ENCODE results near the gene RPL10.
A peak's percentile ranks its signal among the peaks of the same experiment; 100 is the strongest.

The RPL10 gene

DNA sequence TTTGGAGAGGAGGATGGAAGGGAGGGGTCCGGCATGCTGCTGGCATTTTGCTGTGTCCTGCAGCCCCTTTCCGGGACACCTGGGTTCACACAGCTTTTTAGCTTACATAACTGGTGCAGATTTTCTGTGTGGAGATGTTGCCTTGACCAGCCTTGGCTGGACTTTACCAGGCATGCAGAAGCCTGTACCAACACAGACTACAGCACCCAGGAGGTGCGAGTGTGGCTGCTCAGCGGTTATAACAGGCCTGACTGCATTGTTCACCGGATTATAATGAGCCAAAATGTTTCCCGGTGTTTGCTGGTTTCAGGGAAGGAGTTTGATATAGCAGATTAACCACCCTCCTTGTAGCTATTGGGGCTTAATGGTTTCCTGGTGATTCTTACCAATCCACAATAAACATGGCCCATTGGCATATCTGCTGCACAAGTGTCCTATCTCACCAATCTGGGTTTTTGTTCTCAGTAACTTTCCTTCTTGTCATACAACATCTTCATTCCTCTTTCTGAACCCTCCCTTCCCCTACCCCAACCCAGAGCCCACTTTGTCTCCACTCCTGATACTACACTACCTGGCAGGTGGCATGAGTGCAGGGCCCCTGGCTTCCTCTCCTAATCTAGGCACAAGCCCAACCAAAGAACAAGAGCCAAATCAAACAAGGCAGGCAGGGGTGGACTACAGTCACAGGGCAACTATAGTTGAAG lies 3.9 kb downstream of the RPL10 start:
- DNase-seq = no peak

DNA sequence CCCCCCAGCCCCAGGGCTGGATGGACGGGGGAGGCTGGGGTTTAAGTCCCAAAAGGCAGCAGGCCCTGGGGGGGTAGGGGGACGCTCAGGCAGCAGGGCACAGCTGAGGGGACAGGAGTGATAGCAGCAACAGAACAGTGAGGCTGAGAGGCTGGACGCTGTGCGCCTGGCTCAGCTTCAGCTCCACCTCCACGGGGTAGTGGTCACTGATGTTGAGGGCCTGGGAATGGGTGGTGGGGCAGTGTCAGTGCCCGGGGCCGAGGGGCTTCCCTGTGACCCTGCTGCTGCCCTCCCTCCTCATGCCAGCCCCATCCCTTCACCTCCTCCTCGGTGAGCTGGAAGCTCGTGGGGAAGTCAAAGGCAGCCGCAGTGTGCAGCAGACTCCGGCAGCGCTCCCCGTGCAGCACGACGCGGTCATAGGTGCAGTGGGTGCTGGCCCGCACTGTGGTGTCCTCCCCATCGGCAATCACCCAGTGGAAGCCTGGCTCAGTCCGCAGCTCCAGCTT lies 4.5 kb downstream of the RPL10 start:
- DNase-seq = no peak

DNA sequence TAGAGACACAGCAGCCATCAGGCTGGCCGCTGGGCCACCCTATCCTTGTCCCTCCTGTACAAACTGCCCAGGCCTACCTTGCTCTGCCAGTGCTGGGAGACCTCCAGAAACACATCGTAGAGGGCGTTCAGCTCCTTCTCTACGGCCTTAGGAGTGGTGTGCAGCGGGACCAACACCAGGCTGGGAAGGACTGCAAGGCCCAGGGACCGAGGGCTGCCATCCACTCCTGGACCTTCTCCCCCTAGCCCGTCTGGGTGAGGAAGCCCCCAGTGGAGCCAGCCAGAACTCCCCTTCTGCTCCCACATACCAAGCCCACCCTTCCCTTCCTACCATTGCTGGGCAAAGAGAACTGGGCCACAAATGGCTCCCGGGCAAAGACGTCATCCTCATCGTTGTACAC lies 5.0 kb downstream of the RPL10 start:
- DNase-seq = no peak

DNA sequence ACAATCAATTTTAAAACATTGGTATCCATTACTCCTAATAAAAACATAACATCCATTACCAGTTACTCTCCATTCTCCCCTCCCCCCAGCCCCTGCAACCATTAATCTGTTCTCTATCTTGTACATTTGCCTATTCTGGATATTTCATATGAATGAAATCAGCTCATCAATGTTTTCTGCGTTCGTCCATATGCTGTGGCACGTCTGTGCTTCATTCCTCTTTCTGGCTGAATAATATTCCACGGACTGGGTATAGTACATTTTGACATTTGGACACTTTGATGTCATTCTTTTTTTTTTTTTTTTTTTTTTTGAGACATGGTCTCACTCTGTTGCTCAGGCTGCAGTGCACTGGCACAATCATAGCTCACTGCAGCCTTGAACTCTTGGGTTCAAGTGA lies 5.7 kb downstream of the RPL10 start:
- DNase-seq = no peak

DNA sequence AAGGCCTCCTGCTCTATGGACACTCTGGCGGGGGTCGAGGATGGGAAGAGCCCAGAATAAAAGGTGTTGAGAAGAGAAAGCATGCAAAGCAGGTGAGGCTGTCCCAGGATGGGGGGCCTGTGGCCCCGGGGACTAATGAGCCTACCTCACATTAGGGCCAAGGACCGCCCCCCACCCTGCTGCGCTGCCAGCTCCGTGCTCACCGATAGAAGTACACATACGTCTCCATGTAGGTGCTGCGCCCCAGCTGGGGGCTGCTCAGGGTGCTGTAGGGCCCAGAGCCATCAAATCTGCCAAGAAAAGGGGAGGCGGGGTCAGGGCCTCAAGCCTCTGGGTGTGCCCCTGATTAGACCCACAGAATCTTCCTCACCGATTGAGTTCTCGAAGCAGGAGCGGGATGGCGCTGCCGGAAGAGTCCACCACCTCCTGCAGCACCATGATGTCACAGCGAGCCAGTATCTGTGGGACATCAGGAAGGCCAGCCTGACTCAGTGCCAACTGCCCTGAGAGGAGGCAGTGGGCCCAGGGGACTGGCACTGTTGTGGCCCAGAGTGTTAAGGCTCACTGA lies 6.5 kb downstream of the RPL10 start:
- DNase-seq = no peak

DNA sequence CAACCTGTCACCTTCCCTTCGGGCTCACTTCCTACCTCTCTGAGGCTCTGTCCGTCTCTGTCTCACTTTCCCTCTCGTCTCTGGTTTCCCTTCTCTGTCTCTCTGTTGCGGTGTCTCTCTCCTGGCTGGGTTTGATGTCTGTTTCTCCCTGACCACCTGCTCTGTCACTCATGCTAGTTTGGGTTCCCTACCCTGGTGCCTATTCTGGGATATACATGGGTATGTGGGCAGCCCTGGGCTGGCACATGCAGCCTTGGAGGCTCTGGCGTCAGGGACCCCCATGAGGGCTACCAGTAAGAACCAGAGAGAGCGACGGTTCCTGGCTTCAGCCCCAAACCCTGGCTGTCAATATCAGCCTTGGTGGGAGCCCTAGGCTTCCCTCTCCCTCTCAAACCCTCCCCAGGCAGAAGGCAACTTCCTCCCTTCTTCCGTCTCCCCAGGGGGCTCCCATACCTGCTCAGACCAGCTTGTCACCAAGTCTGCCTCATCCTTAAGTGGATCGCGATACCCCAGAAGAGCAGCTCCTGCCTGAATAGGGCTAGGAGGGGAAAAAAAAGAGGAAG lies 10.6 kb downstream of the RPL10 start:
- no peak for DNase-seq

DNA sequence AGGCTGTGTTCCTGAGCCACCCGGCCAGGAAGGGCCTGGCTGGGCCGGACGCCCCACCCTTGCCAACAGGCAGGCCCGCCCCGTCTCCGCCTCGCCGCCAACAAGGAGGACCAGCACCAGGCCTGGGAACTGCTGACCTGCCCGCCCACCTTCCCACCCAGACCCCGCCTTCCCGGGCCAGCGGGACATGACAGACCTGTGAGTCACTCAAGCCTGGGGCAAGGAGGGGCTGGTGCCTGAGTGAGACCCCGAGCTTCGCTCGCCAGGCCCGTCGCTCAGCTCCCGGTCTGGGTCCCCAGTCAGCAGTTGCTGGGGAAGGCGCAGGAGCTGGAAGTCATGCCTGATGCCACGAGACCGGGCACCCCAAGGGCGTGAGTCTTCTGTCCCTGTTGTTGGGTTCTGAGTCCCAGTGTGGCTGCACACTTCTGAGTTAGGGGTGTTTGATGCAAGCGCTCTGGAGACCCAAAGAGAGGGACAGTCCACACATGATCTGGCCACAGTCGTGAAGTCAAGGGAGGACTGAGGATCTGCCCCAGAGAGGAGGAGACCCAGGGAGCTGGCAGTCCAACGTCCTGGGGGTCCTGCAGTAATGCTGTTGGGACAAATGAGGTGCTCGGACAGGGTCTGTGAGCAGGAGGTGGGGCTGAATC lies 11.2 kb downstream of the RPL10 start, which contains the start of gene DNASE1L1:
Gene DNASE1L1, minus strand, starts transcription at position 33 of the 650 bp plus-strand sequence. CDS start 3,686 bp downstream, outside the sequence.
- no peak for DNase-seq

DNA sequence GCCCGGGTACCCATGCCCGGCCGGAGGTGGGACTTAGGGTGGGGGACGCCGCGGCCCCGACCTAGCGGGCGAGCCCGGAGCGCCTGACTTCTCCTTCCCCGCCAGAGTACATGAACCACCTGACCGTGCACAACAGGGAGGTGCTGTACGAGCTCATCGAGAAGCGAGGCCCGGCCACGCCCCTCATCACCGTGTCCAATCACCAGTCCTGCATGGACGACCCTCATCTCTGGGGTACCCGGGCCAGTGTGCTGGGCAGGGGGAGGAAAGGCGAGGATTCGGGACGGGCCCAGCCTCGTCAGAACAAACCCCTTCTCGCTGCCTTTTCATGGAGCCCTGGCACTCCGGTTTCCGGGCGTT lies 13.8 kb downstream of the RPL10 start:
- DNase-seq = peak; percentile 49

DNA sequence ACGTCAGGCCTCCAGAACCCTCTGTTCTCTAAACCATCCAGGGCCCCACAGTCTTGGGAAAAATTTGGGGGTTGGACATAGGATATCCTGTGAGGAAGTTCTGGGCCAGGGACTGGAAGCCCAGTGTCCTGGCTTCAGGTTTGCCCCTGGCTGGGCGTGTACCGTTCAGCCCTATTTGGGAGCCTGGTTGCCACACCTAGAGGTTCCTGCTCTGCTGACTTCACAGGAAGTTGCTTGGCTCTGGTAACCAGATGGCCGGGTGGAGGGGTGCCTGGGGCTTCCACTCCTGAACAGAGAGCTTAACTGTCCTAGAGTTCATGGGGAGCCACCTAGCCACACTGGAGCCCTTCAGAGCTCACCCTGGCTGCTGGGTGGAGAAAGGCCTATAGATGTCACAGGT lies 14.3 kb downstream of the RPL10 start:
- DNase-seq = no peak

DNA sequence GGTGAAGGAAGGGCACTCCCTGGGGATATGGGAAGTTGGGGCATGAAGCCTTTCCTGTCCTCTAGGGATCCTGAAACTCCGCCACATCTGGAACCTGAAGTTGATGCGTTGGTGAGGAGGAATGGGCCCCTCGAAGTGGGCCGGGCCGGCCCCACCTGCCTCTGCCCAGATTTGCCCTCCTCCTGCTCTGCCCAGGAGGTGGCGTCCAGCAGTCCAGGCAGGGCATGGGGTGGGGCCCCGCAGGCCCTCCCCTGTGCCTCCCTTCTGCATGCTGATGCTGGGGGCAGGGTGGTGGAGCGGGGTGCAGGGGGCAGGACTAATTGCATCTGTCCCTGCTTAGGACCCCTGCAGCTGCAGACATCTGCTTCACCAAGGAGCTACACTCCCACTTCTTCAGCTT lies 15.0 kb downstream of the RPL10 start:
- DNase-seq = no peak

DNA sequence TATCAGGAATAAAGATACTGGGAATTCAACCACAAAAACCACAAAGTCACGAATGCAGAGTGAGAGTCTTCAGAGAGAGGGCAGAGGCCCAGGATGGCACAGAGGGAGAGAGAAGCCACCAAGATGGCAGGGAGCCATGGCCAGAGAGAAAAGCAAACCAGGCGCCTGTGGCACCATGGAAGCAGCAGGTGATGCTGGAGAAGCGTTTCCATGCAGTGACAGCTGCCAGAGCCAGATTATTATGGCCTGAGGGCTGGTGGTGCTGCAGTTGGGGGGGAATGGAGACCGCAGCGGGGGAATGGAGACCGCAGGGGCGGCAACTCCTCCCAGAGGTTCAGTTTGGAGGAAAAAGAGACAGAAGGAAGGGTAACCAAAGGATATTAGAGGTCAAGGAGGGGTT lies 19.0 kb downstream of the RPL10 start:
- DNase-seq = no peak

DNA sequence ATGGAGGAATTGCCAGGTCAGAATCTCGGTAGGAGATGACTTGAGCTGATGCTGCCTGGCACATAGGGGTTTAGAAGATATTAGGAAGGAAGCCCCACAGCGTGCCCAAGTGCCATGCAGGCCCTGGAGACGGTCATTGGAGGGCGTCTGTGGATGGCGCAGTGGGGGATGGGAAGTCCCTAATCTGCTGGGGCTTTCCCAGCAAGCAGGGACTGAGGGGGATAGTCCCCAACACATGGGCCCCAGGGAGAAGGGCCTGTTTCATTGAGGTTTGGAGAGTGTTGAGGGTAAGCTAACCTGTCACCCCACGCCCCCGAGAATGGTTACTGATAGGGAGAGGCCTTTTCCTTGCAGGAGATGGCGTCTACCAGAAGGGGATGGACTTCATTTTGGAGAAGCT lies 21.0 kb downstream of the RPL10 start:
- no peak for DNase-seq

DNA sequence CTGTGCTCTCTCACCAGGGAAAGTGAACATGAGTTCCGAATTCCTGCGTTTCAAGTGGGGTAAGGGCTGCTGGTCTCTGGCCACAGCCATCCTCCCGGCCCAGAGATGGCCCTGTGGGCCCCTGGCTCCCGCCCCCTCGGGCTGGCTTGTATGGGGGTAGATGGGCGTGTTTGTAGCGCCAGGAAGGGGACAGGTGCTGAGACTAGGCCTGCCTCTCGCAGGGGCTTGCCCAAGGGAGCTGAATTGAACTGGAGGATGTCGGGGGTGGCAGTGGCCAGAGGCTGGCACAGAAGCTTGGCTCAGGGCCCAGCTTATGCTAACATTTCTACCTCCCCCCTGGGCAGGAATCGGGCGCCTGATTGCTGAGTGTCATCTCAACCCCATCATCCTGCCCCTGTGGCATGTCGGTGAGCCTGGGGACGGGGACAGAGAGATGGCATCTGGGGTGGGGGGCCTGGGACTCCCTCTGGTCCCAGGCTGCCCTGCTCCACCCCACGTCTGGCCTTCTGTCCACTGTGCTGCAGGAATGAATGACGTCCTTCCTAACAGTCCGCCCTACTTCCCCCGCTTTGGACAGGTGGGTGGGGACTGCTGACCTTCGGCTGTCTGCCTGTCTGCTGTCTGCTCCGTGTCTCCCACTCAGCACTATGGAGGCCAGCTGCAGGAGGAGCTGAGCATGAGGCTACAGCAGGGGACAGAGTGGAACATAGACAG lies 21.7 kb downstream of the RPL10 start:
- DNase-seq = no peak

DNA sequence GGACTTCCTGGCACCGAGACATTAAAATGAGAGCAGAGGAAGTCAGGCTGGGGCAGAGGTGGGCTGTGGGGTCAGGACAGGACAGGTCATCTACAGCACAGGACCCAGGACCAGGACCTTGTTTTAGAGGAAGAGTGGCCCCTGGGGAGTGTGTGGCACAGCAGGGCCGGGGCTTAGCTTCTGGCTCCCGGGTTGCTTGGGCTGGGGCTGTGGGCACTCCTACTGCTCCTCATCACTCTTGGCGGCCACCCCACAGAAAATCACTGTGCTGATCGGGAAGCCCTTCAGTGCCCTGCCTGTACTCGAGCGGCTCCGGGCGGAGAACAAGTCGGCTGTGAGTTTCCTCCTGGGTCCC lies 22.2 kb downstream of the RPL10 start:
- DNase-seq = no peak

DNA sequence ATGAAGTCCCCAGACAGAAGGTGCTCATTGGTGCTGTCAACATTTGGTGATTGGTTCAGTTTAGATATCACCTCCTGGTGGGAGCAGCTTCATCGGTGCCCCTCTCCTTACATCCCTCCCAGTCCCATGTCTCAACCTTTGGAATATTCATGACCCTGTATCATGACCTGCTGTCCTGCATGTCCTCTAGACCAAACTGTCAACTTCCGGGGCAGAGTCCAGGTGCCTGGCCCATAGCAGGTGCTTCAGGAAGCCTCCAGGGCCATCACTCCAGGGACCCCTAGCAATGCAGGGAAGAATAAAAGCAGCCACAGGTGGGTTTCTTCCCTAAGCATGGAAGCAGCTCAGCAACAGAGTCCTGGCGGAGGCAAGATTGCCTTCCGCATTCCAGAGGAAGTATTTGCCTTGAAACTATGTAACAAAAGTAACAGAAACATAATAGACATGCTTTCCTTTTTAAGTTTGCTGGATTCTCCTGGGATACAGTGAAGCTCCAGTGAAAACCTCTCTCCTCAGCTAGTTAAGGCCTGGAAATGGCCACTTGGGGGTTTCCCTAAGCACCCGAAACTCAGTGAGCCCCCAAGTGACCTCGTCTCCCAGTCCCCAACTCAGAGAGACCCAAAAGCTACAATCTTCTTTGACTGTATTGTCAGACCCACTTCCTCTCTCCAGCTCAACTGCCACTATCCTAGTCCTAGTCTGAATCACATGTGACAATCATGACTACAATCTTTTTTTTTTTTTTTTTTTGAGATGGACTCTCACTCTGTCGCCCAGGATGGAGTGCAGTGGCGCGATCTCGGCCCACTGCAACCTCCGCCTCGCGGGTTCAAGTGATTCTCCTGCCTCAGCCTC lies 29.0 kb downstream of the RPL10 start:
- no peak for DNase-seq

DNA sequence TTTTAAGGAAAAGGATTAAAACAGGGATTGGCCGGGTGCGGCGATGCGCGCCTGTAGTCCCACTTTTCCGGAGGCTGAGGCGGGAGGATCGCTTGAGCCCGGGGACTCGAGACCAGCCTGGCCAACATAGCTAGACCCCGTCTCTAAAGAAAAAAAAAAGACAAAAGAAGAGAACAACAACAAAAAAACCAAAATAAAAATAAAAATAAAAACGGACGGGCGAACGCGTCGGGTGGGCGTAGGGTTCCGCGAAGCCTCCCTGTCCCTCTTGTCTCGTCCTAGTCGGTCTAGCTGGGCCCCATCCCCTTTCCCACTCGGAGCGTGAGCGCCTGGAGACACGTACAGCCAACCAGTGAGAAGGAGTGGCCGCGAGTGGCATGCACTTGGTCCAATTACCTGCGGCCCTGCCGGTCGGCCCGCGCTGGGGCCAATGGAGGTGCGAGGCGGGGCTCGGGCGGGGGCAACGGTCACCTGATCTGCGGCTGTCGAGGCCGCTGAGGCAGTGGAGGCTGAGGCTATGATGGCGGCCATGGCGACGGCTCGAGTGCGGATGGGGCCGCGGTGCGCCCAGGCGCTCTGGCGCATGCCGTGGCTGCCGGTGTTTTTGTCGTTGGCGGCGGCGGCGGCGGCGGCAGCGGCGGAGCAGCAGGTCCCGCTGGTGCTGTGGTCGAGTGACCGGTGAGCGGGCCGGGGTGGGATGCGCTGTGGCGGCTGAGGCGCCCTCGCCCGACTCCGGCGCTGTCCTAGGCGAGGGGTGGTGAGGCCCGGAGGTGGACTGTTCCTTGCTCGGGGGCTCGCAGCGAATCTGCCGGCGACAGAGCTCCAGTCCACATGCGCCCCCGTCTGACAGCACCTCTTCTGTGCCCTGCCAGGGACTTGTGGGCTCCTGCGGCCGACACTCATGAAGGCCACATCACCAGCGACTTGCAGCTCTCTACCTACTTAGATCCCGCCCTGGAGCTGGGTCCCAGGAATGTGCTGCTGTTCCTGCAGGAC lies 30.3 kb downstream of the RPL10 start, which contains the start of gene ATP6AP1:
Gene ATP6AP1, plus strand, starts transcription at position 502 of the 996 bp plus-strand sequence. Its CDS starts 16 bp downstream, at position 518.
- DNase-seq = peak; percentile 82

DNA sequence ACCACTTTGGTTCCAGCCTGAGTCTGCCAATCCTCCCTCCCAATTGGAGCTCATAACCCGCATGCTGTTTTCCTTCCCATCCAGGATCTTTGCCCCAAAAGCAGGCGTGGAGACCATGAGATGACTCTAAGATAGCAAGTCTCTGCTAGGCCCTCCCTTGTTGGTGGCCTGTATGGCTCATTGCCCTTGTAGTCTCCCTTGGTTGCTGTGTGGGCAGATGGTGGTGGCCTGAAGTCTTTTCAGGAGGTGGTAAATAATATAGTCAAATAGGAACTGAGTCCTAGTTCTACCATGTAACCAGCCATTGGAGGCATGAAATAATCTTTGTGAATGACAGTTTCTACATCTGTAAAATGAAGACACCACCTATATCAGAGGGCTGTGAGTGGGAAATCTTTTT lies 31.5 kb downstream of the RPL10 start:
- no peak for DNase-seq

DNA sequence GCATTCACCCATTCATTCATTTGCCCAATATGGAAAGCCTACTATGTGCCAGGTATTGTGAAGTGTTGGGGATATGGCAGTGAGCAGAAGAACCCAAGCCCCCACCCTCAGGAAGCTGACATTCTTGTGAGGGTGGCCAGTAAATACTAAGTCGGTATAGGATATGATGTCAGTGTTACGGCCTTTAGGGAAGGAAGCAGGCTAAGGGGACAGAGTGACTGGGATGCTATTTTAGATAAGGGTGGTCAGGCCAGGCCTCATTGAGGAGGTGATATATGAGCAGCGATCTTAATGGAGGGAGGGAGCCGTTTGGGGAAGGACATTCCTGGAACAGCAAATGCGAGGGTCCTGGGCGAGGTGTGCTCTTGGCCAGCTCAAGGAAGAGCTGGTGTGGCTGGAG lies 32.3 kb downstream of the RPL10 start:
- DNase-seq = no peak

DNA sequence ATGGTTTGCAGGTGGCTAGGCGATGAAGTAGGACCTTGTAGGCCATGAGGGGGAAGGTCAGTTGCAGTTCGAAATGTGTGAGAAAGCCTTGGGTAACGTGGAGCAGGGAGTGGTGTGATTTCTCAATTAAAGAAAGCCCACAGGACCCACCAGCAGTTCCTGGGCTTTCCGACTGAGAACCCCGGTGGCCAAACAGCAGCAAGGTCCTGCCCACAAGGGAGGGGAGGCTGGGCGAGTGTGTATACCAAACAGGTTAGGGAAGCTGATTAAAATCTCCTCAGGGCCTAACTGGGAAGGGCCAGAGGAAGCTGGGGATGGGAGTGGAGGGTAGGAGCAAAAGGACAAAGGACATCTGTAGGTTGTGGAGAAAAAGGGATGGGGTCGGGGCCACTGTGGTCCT lies 32.7 kb downstream of the RPL10 start:
- no peak for DNase-seq

DNA sequence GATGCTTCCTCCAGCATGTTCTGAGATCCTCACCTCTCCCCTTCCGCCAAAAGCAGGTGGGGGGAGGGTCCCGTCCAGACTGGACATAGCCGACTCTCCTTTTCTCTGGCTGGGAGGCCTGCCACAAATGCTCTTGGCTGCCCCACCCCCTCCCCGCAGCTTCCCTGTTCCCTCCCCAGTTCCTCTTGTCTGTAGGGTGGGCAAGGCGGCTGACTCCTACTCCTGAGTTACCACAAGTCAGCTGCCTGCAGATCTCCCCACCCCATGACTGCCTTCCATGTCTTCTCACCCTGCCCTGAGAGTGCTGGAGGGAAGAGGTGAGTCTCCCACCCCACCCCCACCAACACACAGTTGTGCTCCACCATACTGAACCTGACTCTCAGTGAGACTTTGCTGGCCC lies 33.2 kb downstream of the RPL10 start:
- no peak for DNase-seq

DNA sequence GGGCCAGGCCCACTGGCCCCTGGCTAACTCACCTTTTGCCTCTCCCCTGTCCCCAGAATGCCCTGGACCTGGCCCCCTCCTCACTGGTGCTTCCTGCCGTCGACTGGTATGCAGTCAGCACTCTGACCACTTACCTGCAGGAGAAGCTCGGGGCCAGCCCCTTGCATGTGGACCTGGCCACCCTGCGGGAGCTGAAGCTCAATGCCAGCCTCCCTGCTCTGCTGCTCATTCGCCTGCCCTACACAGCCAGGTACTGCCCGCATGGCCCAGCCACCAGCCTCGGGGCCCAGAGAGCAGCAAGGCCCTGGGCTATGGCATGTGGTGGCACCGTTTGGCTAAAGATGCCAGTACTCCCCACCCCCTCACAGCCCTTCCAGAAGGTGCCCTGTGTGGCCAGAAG lies 34.0 kb downstream of the RPL10 start:
- no peak for DNase-seq
